Hepatocyte (in vitro differentiated cells): ENCODE measurements around the gene FGF1.

Experiments
- CTCF ChIP-seq: fragments of 200-600 bp; sonication (generic); IDR thresholded peaks from 2 replicates; pipeline ENCODE4 v1.5.1; 2016; ENCODE audit warnings: antibody characterized with exemption, mild to moderate bottlenecking; ENCODE audit not compliant: poor library complexity
- EZH2 ChIP-seq: fragments of 200-600 bp; sonication (generic); IDR thresholded peaks from 2 replicates; pipeline ENCODE4 v1.6.1; 2016; ENCODE audit warnings: antibody characterized with exemption, mild to moderate bottlenecking, borderline replicate concordance
- EZH2phosphoT487 ChIP-seq: fragments of 200-600 bp; sonication (generic); IDR thresholded peaks from one replicate; pipeline ENCODE4 v1.6.1; 2018; ENCODE audit warnings: antibody characterized with exemption, mild to moderate bottlenecking, low read depth, moderate library complexity; ENCODE audit not compliant: unreplicated experiment, severe bottlenecking

GRCh38 chr5:142703153-142703552 lies 17.3 kb upstream of the FGF1 start:
- TF ChIP-seq CTCF = no peak
- TF ChIP-seq EZH2 = no peak
- TF ChIP-seq EZH2phosphoT487 = no peak
